GM12865 (cell line): ENCODE results near the gene PTPRN2.

Experiments
- DNase-seq: peaks from one replicate; pipeline ENCODE4 v3.0.0; 2010; ENCODE audit warnings: low read depth
- H3K4me3 ChIP-seq: 2 replicates; pipeline ENCODE4 v1.5.1; 2011; ENCODE audit warnings: mild to moderate bottlenecking, low read depth, low read length, control low read depth
- CTCF ChIP-seq: IDR thresholded peaks from 2 replicates; pipeline ENCODE4 v1.5.1; 2011; ENCODE audit warnings: low read length, control low read depth, low read depth, inconsistent platforms; ENCODE audit not compliant: insufficient read depth; ENCODE audit errors: missing control alignments

The PTPRN2 gene

DNA sequence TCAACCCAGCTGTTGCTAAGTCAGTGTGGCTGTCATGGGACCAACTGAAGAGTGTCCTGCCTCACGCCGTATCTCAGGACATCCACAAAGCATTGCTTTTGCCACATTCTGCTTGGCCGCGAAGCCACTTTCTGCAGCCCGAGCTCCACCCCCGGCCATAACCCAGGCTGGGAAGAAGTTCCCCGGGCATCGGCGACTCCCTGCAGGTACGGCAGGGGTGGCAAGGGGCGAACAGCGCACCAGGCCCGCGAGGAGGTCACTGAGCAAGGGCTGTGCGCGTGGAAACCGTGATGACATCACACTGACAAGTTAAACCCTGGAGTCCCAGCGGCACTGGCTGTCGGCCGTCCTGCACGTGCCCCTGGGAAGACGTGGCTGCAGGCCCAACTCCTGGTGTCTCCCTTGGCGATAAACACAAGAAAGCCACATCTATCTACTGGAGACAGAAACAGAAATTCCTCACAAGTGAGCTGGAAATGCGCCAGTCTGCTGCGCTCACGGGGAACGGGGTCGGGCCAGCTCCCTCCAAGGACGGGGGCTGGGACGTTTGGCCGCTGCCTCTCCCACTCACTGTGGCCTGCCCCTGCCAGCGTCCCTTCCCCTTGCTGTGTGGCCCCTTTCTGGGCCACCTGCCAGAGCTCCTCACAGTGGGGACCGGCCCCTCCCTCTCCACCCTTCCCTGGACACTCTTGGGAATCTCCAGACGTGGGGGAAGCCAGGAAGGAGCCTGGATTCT, 924.5 kb downstream of the PTPRN2 start:
- DNase-seq = no peak
- TF ChIP-seq CTCF = no peak
- no peak overlapping the region for H3K4me3 ChIP-seq

GRCh38 chr7:157662110-157662791, 925.4 kb downstream of the PTPRN2 start:
- no peak overlapping the region for H3K4me3 ChIP-seq
- DNase-seq = no peak
- TF ChIP-seq CTCF = no peak

DNA sequence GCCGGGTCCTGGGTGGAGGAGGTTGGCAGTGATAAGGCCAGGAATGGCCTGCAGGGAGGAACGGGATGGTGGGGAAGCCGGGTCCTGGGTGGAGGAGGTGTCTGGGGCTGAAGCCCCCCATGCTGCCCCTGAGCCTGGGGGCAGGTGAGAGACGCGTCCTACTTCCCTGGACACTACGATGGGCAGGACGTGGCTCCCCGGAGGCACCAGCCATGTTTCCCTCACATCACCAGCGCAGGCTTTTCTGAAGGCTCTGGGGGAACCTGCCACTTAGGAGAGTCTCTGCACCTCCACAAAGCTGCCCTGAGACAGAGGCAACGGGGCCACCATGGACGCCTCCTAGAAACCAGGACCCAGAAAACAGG, 926.0 kb downstream of the PTPRN2 start:
- no peak overlapping the region for H3K4me3 ChIP-seq
- no peak for TF ChIP-seq CTCF
- DNase-seq = no peak

DNA sequence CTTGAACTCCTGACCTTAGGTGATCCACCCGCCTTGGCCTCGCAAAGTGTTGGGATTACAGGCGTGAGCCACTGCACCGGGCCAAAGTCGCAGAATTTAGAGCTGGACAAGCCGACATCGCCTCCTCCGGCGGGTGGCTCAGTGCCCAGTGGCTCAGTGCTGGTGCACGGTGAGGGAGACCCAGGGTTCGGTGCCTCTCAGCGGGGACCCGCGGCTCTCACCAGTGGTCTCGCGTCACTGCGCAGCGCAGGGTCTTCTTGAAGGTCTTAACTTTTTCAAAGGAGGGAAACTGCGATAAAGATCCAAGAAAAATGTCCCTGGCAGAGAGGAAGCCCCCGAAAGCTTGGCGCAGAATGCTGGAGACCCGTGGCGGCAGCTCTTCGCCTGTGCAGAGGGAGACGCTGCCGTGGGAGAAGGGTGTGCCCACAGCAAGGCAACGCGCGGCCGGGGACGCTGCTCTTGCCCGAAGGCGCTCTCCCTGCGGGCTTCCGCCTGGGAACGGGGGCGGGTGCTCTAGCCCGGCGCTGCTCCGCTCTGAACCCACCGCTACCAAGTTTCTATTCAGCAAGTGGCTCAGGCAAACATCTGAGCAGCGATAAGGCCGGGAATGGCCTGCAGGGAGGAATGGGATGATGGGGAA, 926.5 kb downstream of the PTPRN2 start:
- TF ChIP-seq CTCF = no peak
- no peak overlapping the region for H3K4me3 ChIP-seq
- DNase-seq = no peak

DNA sequence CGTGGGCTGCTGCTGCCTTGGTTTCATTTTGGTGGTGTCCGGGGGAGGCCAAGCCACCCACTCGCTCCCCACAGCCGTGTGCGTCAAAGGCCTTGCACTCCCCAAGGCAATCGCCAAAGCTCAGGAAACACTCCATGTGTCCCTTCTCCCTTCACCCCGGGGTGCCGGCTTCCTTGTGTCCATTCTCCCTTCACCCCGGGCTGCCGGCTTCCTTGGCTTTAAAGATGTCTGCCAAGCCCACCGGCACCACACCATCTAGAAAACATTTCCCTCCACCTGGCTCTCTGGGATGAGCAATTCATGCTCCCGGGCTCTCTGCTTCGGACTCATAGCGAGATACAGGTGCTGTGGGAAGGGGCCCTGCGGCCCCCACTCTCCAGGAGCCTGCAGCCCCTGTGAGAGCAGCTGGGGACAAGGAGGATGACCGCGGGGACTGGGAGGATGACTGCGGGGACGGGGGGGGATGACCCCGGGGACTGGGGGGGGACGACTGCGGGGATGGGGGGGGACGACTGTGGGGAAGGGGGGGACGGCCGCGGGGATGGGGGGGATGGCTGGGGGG, 928.7 kb downstream of the PTPRN2 start:
- no peak for DNase-seq
- H3K4me3 ChIP-seq = no peak overlapping the region
- TF ChIP-seq CTCF = no peak

GRCh38 chr7:157657741-157658740, 929.6 kb downstream of the PTPRN2 start:
- TF ChIP-seq CTCF = no peak
- H3K4me3 ChIP-seq = no peak overlapping the region
- no peak for DNase-seq
